SH-SY5Y (cell line): Measurements from ENCODE around the gene IQCK.

Experiments used
- GATA2 ChIP-seq: IDR thresholded peaks from 2 replicates; pipeline ENCODE4 v1.6.1; 2011; ENCODE audit warnings: mild to moderate bottlenecking, low read depth, low read length
- GATA3 ChIP-seq: IDR thresholded peaks from 2 replicates; pipeline ENCODE4 v1.6.1; 2011; ENCODE audit warnings: low read depth, mild to moderate bottlenecking, low read length, moderate library complexity

- TF ChIP-seq GATA2 = no peak
- no peak for TF ChIP-seq GATA3
Observed at GRCh38 chr16:19713697-19714096, 4.4 kb upstream of the IQCK start.
